B cell (primary cell): ENCODE measurements around the gene ATAD1. TPM values are rescaled to one million over a fixed set of nuclear protein-coding genes. Genes with fewer than 3 reads are reported as not detected.

Source experiments
- ATAC-seq: fragments of 200-7000 bp; cut with Tn5 transposase; one replicate; pipeline ENCODE4 v1.10.0; 2021; ENCODE audit warnings: low read depth, mild to moderate bottlenecking, moderate number of reproducible peaks, moderate library complexity
- CTCF ChIA-PET: fragments of 350-600 bp; sonication (Branson Sonifier 250); formaldehyde crosslinking; loops from one replicate; lab custom pipeline; 2021; ENCODE audit warnings: antibody characterized with exemption, inconsistent platforms; lab: Charles Lee
- POLR2A ChIA-PET: fragments of 350-600 bp; sonication (Branson Sonifier 250); formaldehyde crosslinking; loops from one replicate; lab custom pipeline; 2021; ENCODE audit warnings: antibody characterized with exemption; lab: Charles Lee
- DNase-seq: peaks from one replicate; pipeline ENCODE4 v3.0.0; 2013
- H2AFZ ChIP-seq: 2 replicates; pipeline ENCODE4 v1.6.1; 2012; ENCODE audit warnings: mild to moderate bottlenecking, low read depth, low read length; ENCODE audit not compliant: insufficient read depth, poor library complexity, severe bottlenecking
- H3K27ac ChIP-seq, 2 donors: 1 replicate in 1 of 2; 2 replicates in 1 of 2; pipeline ENCODE4 v1.5.1; 2012 to 2013; ENCODE audit warnings: low read length in 2 of 2, mild to moderate bottlenecking in 2 of 2, moderate library complexity in 1 of 2
- H3K27me3 ChIP-seq, 4 experiments: fragments of 200-600 bp in 1 of 4; sonication (generic) in 1 of 4; replicated peaks in 1 of 4; 1 replicate in 2 of 4; 2 replicates in 2 of 4; pipeline versions ENCODE4 v1.6.1 to v1.7.0; 2013 to 2016; ENCODE audit warnings: low read length in 3 of 4, mild to moderate bottlenecking in 2 of 4, mixed read lengths in 1 of 4, moderate library complexity in 1 of 4; ENCODE audit not compliant: insufficient read depth in 4 of 4, control insufficient read depth in 3 of 4; ENCODE audit errors: control extremely low read depth in 1 of 4
- H3K36me3 ChIP-seq, 2 experiments: replicated peaks in 1 of 2; 1 replicate in 1 of 2; 2 replicates in 1 of 2; pipeline versions ENCODE4 v1.6.1 to v1.7.1; 2013; ENCODE audit warnings: low read length in 1 of 2; ENCODE audit not compliant: insufficient read depth in 2 of 2, control insufficient read depth in 1 of 2; ENCODE audit errors: control extremely low read depth in 1 of 2, extremely low read depth in 1 of 2
- H3K4me1 ChIP-seq, 2 donors: fragments of 200-600 bp in 1 of 2; sonication (generic) in 1 of 2; 1 replicate in 1 of 2; 2 replicates in 1 of 2; pipeline versions ENCODE4 v1.5.1 to v1.6.1; 2013 to 2017; ENCODE audit warnings: low read length in 2 of 2; ENCODE audit not compliant: control insufficient read depth in 2 of 2, insufficient read depth in 2 of 2
- H3K4me2 ChIP-seq: replicated peaks from 2 replicates; pipeline ENCODE3; 2012; ENCODE audit warnings: mild to moderate bottlenecking, low read depth, low read length; ENCODE audit not compliant: poor library complexity, severe bottlenecking
- H3K4me3 ChIP-seq, 5 experiments: fragments of 200-600 bp in 1 of 5; sonication (generic) in 1 of 5; 1 replicate in 3 of 5; 2 replicates in 2 of 5; pipeline versions ENCODE4 v1.5.1 to v1.7.0; 2011 to 2016; ENCODE audit warnings: low read length in 4 of 5, mild to moderate bottlenecking in 4 of 5, low read depth in 2 of 5, control low read depth in 1 of 5, moderate library complexity in 1 of 5; ENCODE audit not compliant: insufficient read depth in 1 of 5; ENCODE audit errors: control extremely low read depth in 1 of 5, extremely low read depth in 1 of 5
- H3K79me2 ChIP-seq: fragments of 200-600 bp; sonication (generic); one replicate; pipeline ENCODE4 v1.6.0; 2016; ENCODE audit warnings: low read length; ENCODE audit not compliant: control insufficient read depth, insufficient read depth
- H3K9ac ChIP-seq: fragments of 200-600 bp; sonication (generic); 2 replicates; pipeline ENCODE4 v1.6.1; 2017; ENCODE audit warnings: mild to moderate bottlenecking, low read length, moderate library complexity
- H3K9me3 ChIP-seq, 3 donors: one replicate each; pipeline versions ENCODE4 v1.6.1 to v1.7.1; 2013; ENCODE audit warnings: low read length in 2 of 3; ENCODE audit not compliant: control insufficient read depth in 2 of 3, insufficient read depth in 1 of 3; ENCODE audit errors: control extremely low read depth in 1 of 3
- H4K20me1 ChIP-seq: 2 replicates; pipeline ENCODE4 v1.6.0; 2012; ENCODE audit warnings: mild to moderate bottlenecking, low read length; ENCODE audit not compliant: insufficient read depth, control insufficient read depth, poor library complexity, severe bottlenecking
- H3K27ac Mint-ChIP-seq: one replicate; pipeline ENCODE4 v1.8.0; 2021; ENCODE audit warnings: mixed read lengths
- H3K27me3 Mint-ChIP-seq: one replicate; pipeline ENCODE4 v1.8.0; 2021; ENCODE audit warnings: mixed read lengths
- H3K4me1 Mint-ChIP-seq: one replicate; pipeline ENCODE4 v1.8.0; 2021; ENCODE audit warnings: mixed read lengths
- H3K4me3 Mint-ChIP-seq: one replicate; pipeline ENCODE4 v1.8.0; 2021; ENCODE audit warnings: mixed read lengths
- H3K9me3 Mint-ChIP-seq: one replicate; pipeline ENCODE4 v1.8.0; 2022; ENCODE audit warnings: mixed read lengths; ENCODE audit not compliant: insufficient read depth
- CTCF ChIP-seq: fragments of 200-600 bp; IDR thresholded peaks from one replicate; pipeline ENCODE4 v1.8.0; 2022; ENCODE audit warnings: antibody characterized with exemption, mild to moderate bottlenecking
- EZH2 ChIP-seq: IDR thresholded peaks from 2 replicates; pipeline ENCODE4 v1.6.1; 2012; ENCODE audit warnings: borderline replicate concordance, low read depth, mild to moderate bottlenecking, moderate library complexity, low read length; ENCODE audit not compliant: insufficient read depth, poor library complexity, severe bottlenecking
- WGBS: methylation state at CpG from one replicate; pipeline ENCODE4 v1.1.5; 2013; ENCODE audit warnings: missing lambda C conversion rate; ENCODE audit not compliant: insufficient coverage; 5-methylcytosine and 5-hydroxymethylcytosine counted together
- intact Hi-C: fragments of 100-400 bp; cut with micrococcal nuclease; formaldehyde crosslinking; loops from one replicate; pipeline ENCODE4 v1.10.0; 2022
- polyA plus RNA-seq: library from polyadenylated mRNA; depleted of rRNA; stranded (reverse); fragments of >200 nt; gene quantifications from 2 replicates; pipeline ENCODE4 v1.2.3, GENCODE V29; 2012
- small RNA-seq: library from RNA; depleted of rRNA; stranded (forward); fragments of <200 nt; gene quantifications from one replicate; pipeline ENCODE3, GENCODE V24; 2012; ENCODE audit warnings: low replicate concordance, low read depth; ENCODE audit not compliant: insufficient read length
- total RNA-seq, 2 donors: library from RNA; stranded (reverse); fragments of 120-200 nt in 1 of 2; gene quantifications; 1 replicate in 1 of 2; 2 replicates in 1 of 2; pipeline versions ENCODE4 v1.2.3 to v1.2.4, GENCODE V29; 2013 to 2022

ATAD1 gene
- total and polyA plus RNA-seq, 2 donors (not counting 1 experiment from before 2014, with no cell fraction given) = 6.1 to 44.9 TPM

GRCh38 chr10:87702260-87702972 lies 115.6 kb downstream of the ATAD1 start:
- no peaks in the 10 kb centered on the region for H3K79me2 ChIP-seq
- H3K27me3 Mint-ChIP-seq = peaks cover 8% of the 10 kb centered on the region
- no peak overlapping the region for H3K27ac Mint-ChIP-seq
- no peak for ATAC-seq
- no peaks in the 10 kb centered on the region for H3K4me1 ChIP-seq
- H3K27me3 ChIP-seq = no peaks in the 10 kb centered on the region
- no peaks in the 10 kb centered on the region for H4K20me1 ChIP-seq
- H3K36me3 ChIP-seq = no peaks in the 10 kb centered on the region
- ChIA-PET CTCF (interaction anchor here (0.7 kb wide), 1 partner anchor 45 kb away, joined by 3 read pairs; no protein-coding TSS in a partner anchor), POLR2A (no interaction called here)
- intact Hi-C loops = no loop called here
- no peaks in the 10 kb centered on the region for H3K9me3 ChIP-seq
- H3K9me3 Mint-ChIP-seq = no peaks in the 10 kb centered on the region
- H3K4me3 ChIP-seq = no peak overlapping the region
- WGBS = 88% methylated on average over 9 of the region's 9 CpGs
- DNase-seq = no peak
- H3K27ac ChIP-seq = no peak overlapping the region
- no peak overlapping the region for H3K4me2 ChIP-seq
- H3K9ac ChIP-seq = no peak overlapping the region
- no peaks in the 10 kb centered on the region for H3K4me1 Mint-ChIP-seq
- no peak overlapping the region for H3K4me3 Mint-ChIP-seq
- no peak overlapping the region for H2AFZ ChIP-seq
- TF ChIP-seq CTCF = no peak
- no peak for TF ChIP-seq EZH2

Small RNAs within 50 kb of the gene (small RNA-seq; reads per million reads assigned to genes)
- not detected for gene RN7SL78P

Other genes with a start within 250 kb of the ATAD1 start
- not detected in 2 replicates for gene PAPSS2, start 158.3 kb downstream of the ATAD1 start, total RNA-seq
- gene PAPSS2, start 158.3 kb downstream of the ATAD1 start, polyA plus RNA-seq = 0.06 TPM in 1 of 2 replicates, not detected in the other
- 1.7 and 2.2 TPM in 2 replicates for gene KLLN, start 45.3 kb upstream of the ATAD1 start, total RNA-seq
- gene KLLN, start 45.3 kb upstream of the ATAD1 start, polyA plus RNA-seq = 0.19 and 0.45 TPM in 2 replicates
- gene PTEN, start 45.4 kb upstream of the ATAD1 start, total RNA-seq = 114 and 134 TPM in 2 replicates
- gene PTEN, start 45.4 kb upstream of the ATAD1 start, polyA plus RNA-seq = 15.2 and 25.4 TPM in 2 replicates